NCI-H1436 treated with DMSO at 0.1 percent for 48 hours (cell line): ENCODE results near the gene TMUB2.
"Not testable (repeated sequence)": the region's sequence is repeated elsewhere in the genome, so short reads cannot be mapped to it uniquely, and the experiment has no call there.

Experiments
- DNase-seq: peaks from one replicate; lab custom pipeline; 2025; lab: John Stamatoyannopoulos, UW

The TMUB2 gene

GRCh38 chr17:44186307-44187130 lies at the start of gene TMUB2:
Gene TMUB2 (plus strand): TSS chr17:44186972. CDS start chr17:44187709, 737 bp downstream.
- DNase-seq = peak; percentile 98

- peak; percentile 77 for DNase-seq
Observed at GRCh38 chr17:44137891-44138709, 48.7 kb upstream of the TMUB2 start.

GRCh38 chr17:44143921-44144320 lies 42.9 kb upstream of the TMUB2 start:
- DNase-seq = not testable (repeated sequence)

- DNase-seq = no peak
Observed at GRCh38 chr17:44144966-44145739, 41.6 kb upstream of the TMUB2 start.

GRCh38 chr17:44146375-44147346 lies 40.1 kb upstream of the TMUB2 start:
- DNase-seq = no peak

GRCh38 chr17:44147812-44148211 lies 39.0 kb upstream of the TMUB2 start:
- no peak for DNase-seq

GRCh38 chr17:44149066-44149465 lies 37.7 kb upstream of the TMUB2 start:
- not testable (repeated sequence) for DNase-seq

- DNase-seq = no peak
Observed at GRCh38 chr17:44149750-44150329, 36.9 kb upstream of the TMUB2 start.

- DNase-seq = no peak
Observed at GRCh38 chr17:44152875-44153274, 33.9 kb upstream of the TMUB2 start.

GRCh38 chr17:44155488-44155887 lies 31.3 kb upstream of the TMUB2 start:
- DNase-seq = no peak

- no peak for DNase-seq
Observed at GRCh38 chr17:44159519-44160210, 27.1 kb upstream of the TMUB2 start.

- no peak for DNase-seq
Observed at GRCh38 chr17:44164476-44164875, 22.3 kb upstream of the TMUB2 start.

GRCh38 chr17:44167181-44167861 lies 19.5 kb upstream of the TMUB2 start:
- DNase-seq = no peak

GRCh38 chr17:44170135-44170498 lies 16.7 kb upstream of the TMUB2 start:
- no peak for DNase-seq

- no peak for DNase-seq
Observed at GRCh38 chr17:44170499-44171201, 16.1 kb upstream of the TMUB2 start, which contains the start of gene ASB16. Gene ASB16 (plus strand): TSS chr17:44170704. CDS start chr17:44170790, 86 bp downstream.

GRCh38 chr17:44171931-44172455 lies 14.8 kb upstream of the TMUB2 start:
- no peak for DNase-seq

GRCh38 chr17:44174427-44174826 lies 12.3 kb upstream of the TMUB2 start:
- no peak for DNase-seq

- no peak for DNase-seq
Observed at GRCh38 chr17:44176257-44176656, 10.5 kb upstream of the TMUB2 start.
